IMR-90 (cell line): ENCODE data around the gene UVSSA. TPM values are rescaled to one million over a fixed set of nuclear protein-coding genes. Genes with fewer than 3 reads are reported as not detected.

Source experiments
- ATAC-seq: fragments of 200-7000 bp; cut with Tn5 transposase; 2 replicates; pipeline ENCODE4 v1.9.1; 2020; ENCODE audit warnings: low read depth, mild to moderate bottlenecking, moderate library complexity
- BruUV-seq: library from RNA; stranded (reverse); fragments of 400-500 nt; replicated peaks from 2 replicates; lab custom pipeline; 2021; lab: Mats Ljungman, UMichigan
- CTCF ChIA-PET: fragments of 300-600 bp; formaldehyde crosslinking; extraction: SDS; loops from one replicate; lab custom pipeline; 2021; ENCODE audit warnings: antibody characterized with exemption; lab: Yijun Ruan, JAX
- POLR2A ChIA-PET: fragments of 300-600 bp; sonication (Branson Sonifier 250); formaldehyde crosslinking; loops from one replicate; lab custom pipeline; 2022; ENCODE audit warnings: antibody characterized with exemption; ENCODE audit not compliant: unreplicated experiment; lab: Charles Lee
- DNase-seq: peaks from one replicate; pipeline ENCODE4 v3.0.0; 2013
- H2AFZ ChIP-seq: replicated peaks from 2 replicates; pipeline ENCODE3; 2013; ENCODE audit warnings: low read length, mild to moderate bottlenecking; ENCODE audit not compliant: poor library complexity
- H2AK5ac ChIP-seq: 2 replicates; pipeline ENCODE4 v1.6.1; 2013; ENCODE audit warnings: low read depth, low read length, inconsistent platforms
- H2AK9ac ChIP-seq: replicated peaks from 2 replicates; pipeline ENCODE3; 2013; ENCODE audit warnings: mild to moderate bottlenecking, low read depth, low read length, moderate library complexity; ENCODE audit not compliant: poor library complexity
- H2BK120ac ChIP-seq: 2 replicates; pipeline ENCODE4 v1.6.1; 2013; ENCODE audit warnings: low read depth, low read length, inconsistent platforms
- H2BK15ac ChIP-seq: 3 replicates; pipeline ENCODE4 v1.6.1; 2013; ENCODE audit warnings: low read depth, low read length, inconsistent platforms
- H2BK20ac ChIP-seq: 2 replicates; pipeline ENCODE4 v1.6.1; 2013; ENCODE audit warnings: low read depth, mild to moderate bottlenecking, inconsistent platforms, low read length, moderate library complexity
- H2BK5ac ChIP-seq: 2 replicates; pipeline ENCODE4 v1.6.1; 2013; ENCODE audit warnings: mild to moderate bottlenecking, low read depth, low read length, inconsistent platforms; ENCODE audit not compliant: poor library complexity, severe bottlenecking
- H3K14ac ChIP-seq: replicated peaks from 2 replicates; pipeline ENCODE4 v1.6.1; 2013; ENCODE audit warnings: low read depth, low read length, inconsistent platforms
- H3K18ac ChIP-seq: 2 replicates; pipeline ENCODE4 v1.6.1; 2013; ENCODE audit warnings: low read depth, low read length, control low read depth
- H3K23ac ChIP-seq: 2 replicates; pipeline ENCODE4 v1.6.1; 2013; ENCODE audit warnings: low read depth, low read length, inconsistent platforms
- H3K27ac ChIP-seq: 2 replicates; pipeline ENCODE4 v1.5.1; 2013; ENCODE audit warnings: mild to moderate bottlenecking, control low read depth, low read length; ENCODE audit not compliant: insufficient read depth
- H3K27me3 ChIP-seq: 2 replicates; pipeline ENCODE4 v1.6.1; 2013; ENCODE audit warnings: low read length; ENCODE audit not compliant: control insufficient read depth, insufficient read depth
- H3K36me3 ChIP-seq: 2 replicates; pipeline ENCODE4 v1.6.1; 2013; ENCODE audit warnings: low read length, mixed read lengths; ENCODE audit not compliant: control insufficient read depth, insufficient read depth
- H3K4ac ChIP-seq: 2 replicates; pipeline ENCODE4 v1.6.1; 2013; ENCODE audit warnings: low read depth, low read length, inconsistent platforms
- H3K4me1 ChIP-seq: 2 replicates; pipeline ENCODE4 v1.6.1; 2013; ENCODE audit warnings: low read length, mixed read lengths; ENCODE audit not compliant: control insufficient read depth, insufficient read depth
- H3K4me2 ChIP-seq: 2 replicates; pipeline ENCODE4 v1.6.1; 2013; ENCODE audit warnings: low read depth, mild to moderate bottlenecking, control low read depth, low read length, moderate library complexity
- H3K4me3 ChIP-seq: 2 replicates; pipeline ENCODE4 v1.5.1; 2013; ENCODE audit warnings: low read depth, mild to moderate bottlenecking, control low read depth, low read length, moderate library complexity; ENCODE audit not compliant: insufficient read depth
- H3K56ac ChIP-seq: 2 replicates; pipeline ENCODE4 v1.6.1; 2013; ENCODE audit warnings: low read length, inconsistent platforms; ENCODE audit not compliant: insufficient read depth; ENCODE audit errors: extremely low read depth
- H3K79me1 ChIP-seq, 2 experiments: 2 replicates each; pipeline ENCODE4 v1.6.1; 2013; ENCODE audit warnings: low read length in 2 of 2, inconsistent platforms in 1 of 2, low read depth in 1 of 2
- H3K9ac ChIP-seq: 2 replicates; pipeline ENCODE4 v1.6.1; 2013; ENCODE audit warnings: low read depth, low read length, control low read depth
- H3K9me1 ChIP-seq: 2 replicates; pipeline ENCODE4 v1.6.1; 2013; ENCODE audit warnings: low read length, inconsistent platforms; ENCODE audit not compliant: insufficient read depth
- H3K9me3 ChIP-seq: 2 replicates; pipeline ENCODE4 v1.6.1; 2013; ENCODE audit warnings: low read length; ENCODE audit not compliant: control insufficient read depth, insufficient read depth
- H4K20me1 ChIP-seq: 2 replicates; pipeline ENCODE4 v1.6.1; 2013; ENCODE audit warnings: low read length, inconsistent platforms; ENCODE audit not compliant: insufficient read depth
- H4K5ac ChIP-seq: 2 replicates; pipeline ENCODE4 v1.6.1; 2013; ENCODE audit warnings: mild to moderate bottlenecking, low read depth, low read length, control low read depth
- H4K8ac ChIP-seq, 2 experiments: 2 replicates each; pipeline ENCODE4 v1.6.1; 2013; ENCODE audit warnings: low read depth in 2 of 2, low read length in 2 of 2, control low read depth in 1 of 2, inconsistent platforms in 1 of 2
- H4K91ac ChIP-seq: 2 replicates; pipeline ENCODE4 v1.6.1; 2013; ENCODE audit warnings: low read depth, low read length, inconsistent platforms; ENCODE audit not compliant: insufficient read depth
- CHD1 ChIP-seq: IDR thresholded peaks from 2 replicates; pipeline ENCODE4 v1.6.1; 2012; ENCODE audit warnings: low read depth, low read length, improper control_type of control experiment
- ELK1 ChIP-seq: fragments of 150-350 bp; IDR thresholded peaks from 2 replicates; pipeline ENCODE4 v1.6.1; 2016; ENCODE audit warnings: low read depth, mild to moderate bottlenecking, low read length, moderate library complexity, borderline replicate concordance
- MXI1 ChIP-seq: IDR thresholded peaks from 2 replicates; pipeline ENCODE4 v1.6.1; 2012; ENCODE audit warnings: low read depth, mild to moderate bottlenecking, low read length, moderate library complexity, borderline replicate concordance
- WGBS, 2 experiments: methylation state at CpG; one replicate each; pipeline versions ENCODE4 v1.1.5 to v1.1.7; 2013; ENCODE audit warnings: missing lambda C conversion rate in 2 of 2; ENCODE audit not compliant: insufficient read length in 1 of 2; ENCODE audit errors: extremely low coverage in 2 of 2; 5-methylcytosine and 5-hydroxymethylcytosine counted together
- dilution Hi-C: fragments of 300-500 bp; cut with HindIII; formaldehyde crosslinking; loops from one replicate; pipeline ENCODE4 v1.14.3; 2018; ENCODE audit warnings: low sequenced_read_pairs; ENCODE audit not compliant: unreplicated experiment
- in situ Hi-C: fragments of 300-500 bp; cut with MboI; formaldehyde crosslinking; loops from 3 replicates; pipeline ENCODE4 v1.14.3; 2019; ENCODE audit warnings: low sequenced_read_pairs, inconsistent platforms, mixed read lengths
- intact Hi-C: fragments of 100-400 bp; cut with micrococcal nuclease; formaldehyde crosslinking; loops from 2 replicates; pipeline ENCODE4 v1.10.0; 2022
- polyA plus RNA-seq, 3 experiments: library from polyadenylated mRNA; depleted of rRNA; stranded (reverse); fragments of >200 nt; gene quantifications; 2 replicates each; pipeline ENCODE4 v1.2.3, GENCODE V29; 2012; ENCODE audit warnings: low replicate concordance in 1 of 3
- total RNA-seq: library from RNA; depleted of rRNA; stranded (reverse); fragments of >200 nt; gene quantifications from 2 replicates; pipeline ENCODE4 v1.2.3, GENCODE V29; 2012

UVSSA gene
- total and polyA plus RNA-seq, 2 of the 4 experiments (the other 2 are of a cell fraction): 1.4 to 8.4 TPM

GRCh38 chr4:1414831-1415680 lies 68.0 kb downstream of the UVSSA start (continued):
- no peak for TF ChIP-seq ELK1

GRCh38 chr4:1415681-1415981 lies 68.6 kb downstream of the UVSSA start:
- no peak for ATAC-seq

More at GRCh38 chr4:1415681-1415981, 68.6 kb downstream of the UVSSA start:
- 37% methylated on average over 4 of the region's 13 CpGs; no CpG with 5 or more reads in 1 of the 2 experiments for WGBS, 2 experiments
- in situ Hi-C loops: no loop called here
- no peak overlapping the region for H2AFZ ChIP-seq
- no peaks in the 10 kb centered on the region for H3K9me1 ChIP-seq
- no peak overlapping the region for H3K23ac ChIP-seq
- H3K4me3 ChIP-seq: no peak overlapping the region
- no peak overlapping the region for H4K91ac ChIP-seq
- H3K79me1 ChIP-seq: no peaks in the 10 kb centered on the region
- H4K20me1 ChIP-seq: no peaks in the 10 kb centered on the region
- no peak overlapping the region for H3K4me2 ChIP-seq
- no TSS peak for BruUV-seq
- no peak overlapping the region for H2BK15ac ChIP-seq
- H3K27me3 ChIP-seq: peaks cover 47% of the 10 kb centered on the region
- no peak overlapping the region for H4K8ac ChIP-seq
- H2AK5ac ChIP-seq: no peak overlapping the region
- H3K27ac ChIP-seq: no peak overlapping the region
- H2AK9ac ChIP-seq: no peak overlapping the region
- H2BK20ac ChIP-seq: no peak overlapping the region
- intact Hi-C loops: no loop called here
- no peak for DNase-seq
- H3K36me3 ChIP-seq: no peaks in the 10 kb centered on the region
- no peak overlapping the region for H3K56ac ChIP-seq
- H2BK5ac ChIP-seq: no peak overlapping the region
- no peak overlapping the region for H3K4ac ChIP-seq
- H4K5ac ChIP-seq: no peak overlapping the region
- ChIA-PET POLR2A (no interaction called here), CTCF (no interaction called here)
- TF ChIP-seq MXI1 (no peak), CHD1 (no peak)
- no peak overlapping the region for H3K14ac ChIP-seq
- H2BK120ac ChIP-seq: no peak overlapping the region
- peaks cover 1% of the 10 kb centered on the region for H3K9me3 ChIP-seq
- no peak overlapping the region for H3K18ac ChIP-seq
- dilution Hi-C loops: no loop called here
- no peaks in the 10 kb centered on the region for H3K4me1 ChIP-seq
- H3K9ac ChIP-seq: no peak overlapping the region
